Activated naive CD8-positive, alpha-beta T cell (primary cell): ENCODE data around the gene NRG2.

ENCODE experiments used
- H3K27ac Mint-ChIP-seq: one replicate; pipeline ENCODE4 v1.8.0; 2021; ENCODE audit warnings: mixed read lengths
- H3K27me3 Mint-ChIP-seq: one replicate; pipeline ENCODE4 v1.8.0; 2021; ENCODE audit warnings: mixed read lengths
- H3K36me3 Mint-ChIP-seq: one replicate; pipeline ENCODE4 v1.8.0; 2021; ENCODE audit warnings: mixed read lengths
- H3K4me1 Mint-ChIP-seq: one replicate; pipeline ENCODE4 v1.8.0; 2021; ENCODE audit warnings: low read depth, mixed read lengths
- H3K4me3 Mint-ChIP-seq: one replicate; pipeline ENCODE4 v1.8.0; 2021; ENCODE audit warnings: mild to moderate bottlenecking, mixed read lengths
- H3K9me3 Mint-ChIP-seq: one replicate; pipeline ENCODE4 v1.8.0; 2021; ENCODE audit warnings: low read depth, mixed read lengths

NRG2 gene

DNA sequence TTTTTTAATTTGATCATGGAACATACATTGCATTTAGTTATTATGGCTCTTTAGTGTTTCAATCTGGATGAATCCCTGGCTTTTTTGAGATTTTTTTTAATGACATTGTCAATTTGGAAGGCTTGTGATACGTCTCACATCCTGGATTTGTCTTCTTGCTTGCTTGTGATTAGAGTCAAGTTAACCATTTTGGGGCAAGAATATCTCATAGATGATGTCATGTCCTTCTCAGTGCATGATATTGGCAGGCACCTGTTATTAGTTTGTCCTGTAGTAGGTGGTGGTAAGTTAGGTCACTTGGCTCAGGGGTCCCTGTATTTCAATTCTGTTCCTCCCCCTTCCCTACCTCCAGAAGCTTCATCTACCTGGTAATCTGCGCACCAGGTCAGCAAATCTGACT, 244.2 kb downstream of the NRG2 start:
- no peaks in the 10 kb centered on the region for H3K9me3 Mint-ChIP-seq
- peaks cover 39% of the 10 kb centered on the region for H3K27me3 Mint-ChIP-seq
- no peak overlapping the region for H3K4me3 Mint-ChIP-seq
- no peak overlapping the region for H3K27ac Mint-ChIP-seq
- H3K36me3 Mint-ChIP-seq: no peaks in the 10 kb centered on the region
- H3K4me1 Mint-ChIP-seq: peaks cover 3% of the 10 kb centered on the region

DNA sequence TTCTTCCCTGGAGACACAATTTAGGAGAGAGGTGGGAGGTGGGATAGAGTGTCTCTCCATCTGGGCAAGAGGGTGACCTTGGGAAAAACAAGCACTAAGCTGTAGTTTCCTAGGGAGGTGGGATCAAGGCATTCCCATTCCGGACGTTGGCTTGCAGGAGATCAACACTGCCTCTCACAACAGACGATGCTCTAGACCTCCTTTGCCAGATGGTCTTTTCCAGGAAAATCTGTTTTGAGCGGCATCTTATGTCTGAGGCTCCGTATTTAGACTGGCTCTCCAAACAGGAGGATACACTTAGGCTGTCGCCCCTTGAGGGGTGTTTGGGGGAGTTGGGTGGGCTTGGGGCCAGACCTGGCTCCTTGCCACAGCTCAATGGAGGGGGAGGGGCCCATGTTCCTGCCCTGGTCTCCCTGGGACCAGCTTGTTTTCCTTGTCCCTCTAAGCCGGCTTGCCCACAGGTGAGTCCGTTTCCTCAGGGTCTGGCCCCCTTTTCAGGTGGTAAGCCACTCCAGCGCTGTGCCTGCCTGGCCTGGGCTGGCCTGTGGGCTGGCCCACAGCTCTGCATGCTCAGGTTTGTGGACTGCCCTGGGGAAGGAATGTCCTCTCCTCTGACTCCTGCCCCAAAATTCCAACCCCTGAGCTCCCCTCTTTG, 245.1 kb downstream of the NRG2 start:
- H3K9me3 Mint-ChIP-seq: no peaks in the 10 kb centered on the region
- peaks cover 3% of the 10 kb centered on the region for H3K4me1 Mint-ChIP-seq
- H3K4me3 Mint-ChIP-seq: no peak overlapping the region
- H3K27ac Mint-ChIP-seq: no peak overlapping the region
- H3K36me3 Mint-ChIP-seq: no peaks in the 10 kb centered on the region
- H3K27me3 Mint-ChIP-seq: peaks cover 41% of the 10 kb centered on the region

DNA sequence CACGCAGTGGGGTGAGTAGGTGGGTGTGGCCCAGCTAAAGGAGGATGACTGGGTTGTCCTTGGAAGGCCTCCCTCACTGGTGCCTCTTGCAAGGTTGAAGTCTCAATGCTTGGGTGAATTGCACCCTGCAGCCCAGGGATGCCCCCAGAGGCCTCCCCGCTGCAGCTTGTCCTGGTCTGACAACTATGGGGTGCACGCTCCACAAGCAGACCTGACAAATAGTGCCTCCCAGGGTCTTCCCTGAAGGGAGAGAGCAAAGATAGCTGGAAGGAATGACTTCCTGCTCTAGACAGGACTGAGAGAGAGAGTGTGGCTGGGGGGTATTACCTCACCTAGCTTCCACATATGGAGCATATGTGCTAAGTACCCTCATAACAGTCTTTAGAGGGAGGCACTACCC, 245.8 kb downstream of the NRG2 start:
- H3K27ac Mint-ChIP-seq: no peak overlapping the region
- H3K4me3 Mint-ChIP-seq: no peak overlapping the region
- H3K36me3 Mint-ChIP-seq: no peaks in the 10 kb centered on the region

More for the DNA sequence above, 245.8 kb downstream of the NRG2 start:
- H3K4me1 Mint-ChIP-seq: peaks cover 3% of the 10 kb centered on the region
- H3K27me3 Mint-ChIP-seq: peaks cover 41% of the 10 kb centered on the region
- H3K9me3 Mint-ChIP-seq: no peaks in the 10 kb centered on the region
